Stimulated activated CD4-positive, alpha-beta T cell treated with anti-CD3 and anti-CD28 coated beads, Interleukin-1b, Interleukin-23, amount 100 ng/mL, for 4 hours (primary cell): Measurements from ENCODE around the gene PDE6A.
"Not testable (repeated sequence)": the region's sequence is repeated elsewhere in the genome, so short reads cannot be mapped to it uniquely, and the experiment has no call there.

Source experiments
- DNase-seq, 2 donors: peaks; one replicate each; pipeline ENCODE4 v3.0.0-alpha.2; 2020; ENCODE audit warnings: low read depth in 2 of 2

PDE6A gene

GRCh38 chr5:149865746-149866145 lies 78.8 kb downstream of the PDE6A start:
- DNase-seq: no peak

DNA sequence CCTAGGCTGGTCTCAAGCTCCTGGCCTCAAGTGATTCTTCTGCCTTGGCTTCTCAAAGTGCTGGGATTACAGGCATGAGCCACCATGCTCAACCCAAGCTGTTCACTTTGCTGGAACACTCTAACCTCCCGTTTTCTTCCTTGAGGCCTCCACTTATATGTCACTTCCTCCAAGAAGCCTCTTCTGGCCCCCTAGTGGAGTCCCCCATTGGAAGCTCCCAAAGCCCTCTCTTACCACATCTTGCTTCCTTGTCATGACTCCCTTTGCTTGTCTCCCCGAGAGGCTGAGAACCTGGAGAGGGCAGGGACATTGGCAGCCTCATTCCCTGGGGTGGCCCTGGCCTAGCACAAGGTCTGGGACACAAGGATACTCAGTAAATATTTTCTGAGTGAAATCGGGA lies 80.8 kb downstream of the PDE6A start:
- no peak for DNase-seq

GRCh38 chr5:149863176-149863575 lies 81.4 kb downstream of the PDE6A start:
- DNase-seq: no peak

- no peak for DNase-seq
Observed at GRCh38 chr5:149860801-149861322, 83.7 kb downstream of the PDE6A start.

DNA sequence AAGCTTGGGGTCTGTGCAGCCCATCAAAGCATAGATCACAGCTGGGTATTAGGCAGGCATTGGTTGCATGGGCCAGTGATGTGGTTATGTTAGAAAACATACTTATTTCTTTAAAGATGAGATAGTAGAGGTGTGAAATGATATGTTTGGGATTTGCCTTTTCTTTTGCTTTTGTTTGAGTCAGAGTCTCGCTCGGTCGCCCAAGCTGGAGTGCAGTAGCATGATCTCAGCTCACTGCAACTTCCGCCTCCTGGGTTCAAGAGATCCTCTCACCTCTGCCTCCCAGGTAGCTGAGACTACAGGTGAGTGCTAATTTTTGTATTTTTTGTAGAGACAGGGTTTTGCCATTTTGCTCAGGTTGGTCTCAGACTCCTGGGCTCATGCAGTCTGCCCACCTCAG lies 84.8 kb downstream of the PDE6A start:
- DNase-seq: no peak

GRCh38 chr5:149858481-149858880 lies 86.1 kb downstream of the PDE6A start:
- DNase-seq: not testable (repeated sequence)

DNA sequence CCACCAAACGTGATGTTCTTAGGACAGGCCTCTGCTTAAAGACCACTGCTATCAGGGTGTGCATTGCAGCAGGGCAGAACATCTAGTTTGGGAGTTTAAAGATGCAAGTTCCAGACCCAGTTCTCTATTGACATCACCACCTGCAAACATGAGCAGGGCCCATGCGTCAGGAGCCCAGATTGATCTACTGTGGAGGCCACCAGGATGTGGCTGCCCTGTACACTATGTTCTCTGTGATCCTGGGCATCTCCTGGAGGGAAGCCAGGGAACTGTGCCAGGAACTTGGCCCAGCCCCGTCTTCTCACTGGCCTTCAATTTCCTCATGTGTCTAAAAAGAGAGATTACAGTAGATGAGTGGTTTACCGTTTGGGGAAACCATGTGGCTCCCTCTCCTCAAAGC lies 87.1 kb downstream of the PDE6A start:
- DNase-seq: no peak

GRCh38 chr5:149855366-149855765 lies 89.2 kb downstream of the PDE6A start:
- no peak for DNase-seq

DNA sequence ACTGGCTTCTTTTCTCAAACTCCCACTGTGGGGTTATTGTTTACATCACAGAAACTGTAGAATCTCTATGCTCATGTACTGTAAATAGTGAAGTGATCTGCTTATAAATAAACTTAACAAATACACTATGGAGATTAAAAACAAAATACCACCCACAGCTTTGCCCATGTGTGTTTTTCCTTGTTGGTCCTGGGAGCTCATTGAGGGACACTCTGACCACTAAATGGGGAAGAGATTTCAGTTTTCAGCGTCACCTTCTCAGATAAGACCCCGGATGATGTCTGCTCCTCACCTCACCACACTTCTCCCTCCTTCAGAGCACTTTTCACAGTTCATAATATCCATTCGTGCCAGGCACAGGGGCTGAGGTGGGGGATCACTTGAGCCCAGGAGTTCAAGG lies 89.7 kb downstream of the PDE6A start:
- no peak for DNase-seq

DNA sequence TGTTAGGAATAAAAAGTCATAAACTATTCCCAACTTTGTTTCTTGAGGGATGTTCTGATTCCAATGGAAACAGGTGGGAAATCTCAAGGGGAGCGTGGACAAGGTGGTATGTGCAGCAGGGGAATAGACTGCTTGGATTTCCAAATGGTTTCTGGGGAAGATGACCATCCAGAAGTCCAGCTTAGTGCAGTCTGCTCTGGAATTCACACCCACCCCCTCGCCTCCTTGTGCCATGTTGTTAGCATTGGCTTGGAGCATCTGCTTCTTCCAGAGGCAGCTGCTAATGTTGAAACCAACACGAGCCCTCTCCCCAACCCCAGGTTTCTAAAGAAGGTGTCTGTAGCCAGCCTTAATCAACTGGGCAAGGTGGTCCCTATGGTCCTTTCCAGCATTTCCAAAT lies 90.9 kb downstream of the PDE6A start:
- DNase-seq: no peak

DNA sequence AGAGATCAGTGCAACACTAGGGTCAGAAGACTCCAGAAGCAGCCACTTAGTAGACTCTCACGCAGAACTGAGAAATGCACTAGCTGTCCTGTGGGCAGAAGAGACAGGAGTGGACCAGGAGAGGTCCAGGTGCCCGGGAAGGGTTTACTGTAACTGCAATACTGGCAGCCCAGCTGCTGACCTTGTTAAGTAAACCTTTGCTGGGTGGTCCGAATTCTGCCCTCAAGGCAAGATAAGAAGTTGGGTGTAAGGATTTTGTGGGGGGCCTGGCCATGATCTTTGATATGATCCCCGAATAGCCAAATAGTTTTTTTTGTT lies 91.3 kb downstream of the PDE6A start:
- DNase-seq: no peak

DNA sequence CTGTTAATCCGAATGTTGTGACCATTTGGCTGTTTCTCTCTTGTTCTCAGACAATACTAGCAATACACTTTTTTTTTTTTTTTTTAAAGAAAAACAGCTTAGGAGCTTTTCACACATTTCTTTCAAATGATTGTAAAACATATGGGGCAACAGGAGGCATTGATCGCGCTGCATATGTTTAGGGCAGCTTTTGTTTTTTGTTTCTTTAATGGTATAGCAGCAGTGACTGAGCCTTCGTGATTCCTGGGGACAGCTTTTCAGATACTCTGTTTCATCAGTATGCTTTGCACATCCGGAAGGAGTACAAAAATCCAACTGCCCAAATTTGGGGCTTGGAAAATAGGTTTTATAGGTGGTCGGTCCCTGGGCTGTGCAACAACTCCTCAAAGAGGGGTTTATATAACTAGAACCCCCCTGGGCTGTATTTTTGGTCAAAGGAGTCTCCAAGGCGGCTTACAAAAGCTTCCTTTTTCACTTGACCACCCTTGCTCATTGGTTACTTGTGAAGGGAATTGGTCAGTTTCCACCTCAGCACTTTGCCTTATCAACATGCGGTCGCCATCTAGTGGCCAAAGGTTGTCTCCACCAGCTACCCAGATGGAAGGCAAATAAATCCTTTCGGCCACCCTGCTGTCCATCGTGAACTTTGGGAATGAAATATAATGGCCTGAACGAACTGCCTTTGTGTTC lies 91.8 kb downstream of the PDE6A start:
- DNase-seq: peak in 1 of 2 donors; percentile 27

- DNase-seq: no peak
Observed at GRCh38 chr5:149851211-149851610, 93.4 kb downstream of the PDE6A start.

GRCh38 chr5:149849966-149850910 lies 94.4 kb downstream of the PDE6A start:
- DNase-seq: no peak

- no peak for DNase-seq
Observed at GRCh38 chr5:149849280-149849965, 95.2 kb downstream of the PDE6A start.

GRCh38 chr5:149847611-149848010 lies 97.0 kb downstream of the PDE6A start:
- no peak for DNase-seq

DNA sequence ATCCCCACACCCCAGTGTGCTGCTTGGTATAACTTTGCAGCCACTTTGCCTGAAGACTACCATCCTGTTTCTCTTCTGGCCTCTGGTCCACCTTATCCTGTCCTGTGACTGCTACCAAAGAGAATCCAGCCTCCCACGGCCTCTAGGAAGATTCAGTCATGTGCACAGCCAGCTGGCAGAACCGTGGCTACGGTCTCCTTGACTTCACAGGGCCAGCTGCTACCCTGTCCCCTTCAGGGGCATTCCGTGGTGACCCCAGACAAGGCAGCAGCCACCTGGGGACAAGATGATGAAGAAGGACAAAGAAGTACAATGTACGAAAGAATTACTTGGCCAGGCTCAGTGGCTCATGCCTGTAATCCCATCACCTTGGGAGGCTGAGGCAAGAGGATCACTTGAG lies 98.6 kb downstream of the PDE6A start:
- DNase-seq: no peak

GRCh38 chr5:149845601-149846000 lies 99.0 kb downstream of the PDE6A start:
- no peak for DNase-seq

- no peak for DNase-seq
Observed at GRCh38 chr5:149841851-149842793, 102.5 kb downstream of the PDE6A start.

GRCh38 chr5:149840226-149840825 lies 104.3 kb downstream of the PDE6A start:
- no peak for DNase-seq

- DNase-seq: no peak
Observed at GRCh38 chr5:149839761-149840160, 104.8 kb downstream of the PDE6A start.
